GM20000 (cell line): ENCODE data around the gene PKD2L2.
A peak's percentile ranks its signal among the peaks of the same experiment; 100 is the strongest.

ENCODE experiments used
- DNase-seq: peaks from one replicate; pipeline ENCODE4 v3.0.0; 2012; ENCODE audit warnings: low spot score
- TF ChIP-seq, protein P1 (sequence below): IDR thresholded peaks from 2 replicates; pipeline ENCODE4 v1.5.1; 2012; ENCODE audit warnings: mild to moderate bottlenecking, control low read depth; ENCODE audit errors: extremely low read depth, missing control alignments

The PKD2L2 gene

DNA sequence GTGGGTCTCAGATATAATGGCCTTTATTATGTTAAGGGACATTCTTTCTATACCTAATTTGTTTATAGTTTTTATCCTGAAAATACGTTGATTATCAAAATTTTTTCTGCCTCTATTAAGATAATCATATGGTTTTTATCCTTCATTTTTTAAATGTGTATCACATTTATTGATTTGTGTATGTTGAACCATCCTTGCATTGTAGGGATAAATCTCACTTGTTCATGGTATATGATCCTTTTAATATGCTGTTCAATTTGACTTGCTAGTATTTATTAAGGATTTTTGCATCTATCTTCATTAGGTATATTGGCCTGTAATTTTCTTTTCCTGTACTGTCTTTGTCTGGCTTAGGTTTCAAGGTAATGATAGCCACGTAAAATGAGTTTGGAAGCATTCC is 25.5 kb downstream of the PKD2L2 start:
- DNase-seq: no peak

DNA sequence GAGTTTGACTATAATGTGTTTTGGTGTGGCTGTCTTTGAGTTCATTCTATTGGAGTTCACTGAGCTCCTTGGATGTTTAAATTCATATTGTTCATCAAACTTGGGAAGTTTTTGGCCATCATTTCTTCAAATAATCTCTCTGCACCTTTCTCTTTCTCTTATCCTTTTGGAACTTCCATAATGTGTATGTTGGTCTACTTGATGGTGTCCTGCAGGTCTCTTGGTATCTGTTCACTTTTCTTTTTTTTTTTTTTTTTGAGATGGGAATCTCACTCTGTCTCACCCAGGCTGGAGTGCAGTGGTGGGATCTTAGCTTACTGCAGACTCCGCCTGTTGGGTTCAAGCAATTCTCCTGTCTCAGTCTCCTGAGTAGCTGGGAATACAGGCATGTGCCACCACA is 27.7 kb downstream of the PKD2L2 start:
- DNase-seq: no peak
- TF ChIP-seq, protein P1, sequence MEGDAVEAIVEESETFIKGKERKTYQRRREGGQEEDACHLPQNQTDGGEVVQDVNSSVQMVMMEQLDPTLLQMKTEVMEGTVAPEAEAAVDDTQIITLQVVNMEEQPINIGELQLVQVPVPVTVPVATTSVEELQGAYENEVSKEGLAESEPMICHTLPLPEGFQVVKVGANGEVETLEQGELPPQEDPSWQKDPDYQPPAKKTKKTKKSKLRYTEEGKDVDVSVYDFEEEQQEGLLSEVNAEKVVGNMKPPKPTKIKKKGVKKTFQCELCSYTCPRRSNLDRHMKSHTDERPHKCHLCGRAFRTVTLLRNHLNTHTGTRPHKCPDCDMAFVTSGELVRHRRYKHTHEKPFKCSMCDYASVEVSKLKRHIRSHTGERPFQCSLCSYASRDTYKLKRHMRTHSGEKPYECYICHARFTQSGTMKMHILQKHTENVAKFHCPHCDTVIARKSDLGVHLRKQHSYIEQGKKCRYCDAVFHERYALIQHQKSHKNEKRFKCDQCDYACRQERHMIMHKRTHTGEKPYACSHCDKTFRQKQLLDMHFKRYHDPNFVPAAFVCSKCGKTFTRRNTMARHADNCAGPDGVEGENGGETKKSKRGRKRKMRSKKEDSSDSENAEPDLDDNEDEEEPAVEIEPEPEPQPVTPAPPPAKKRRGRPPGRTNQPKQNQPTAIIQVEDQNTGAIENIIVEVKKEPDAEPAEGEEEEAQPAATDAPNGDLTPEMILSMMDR: no peak

More for the DNA sequence above, 25.5 kb downstream of the PKD2L2 start:
- TF ChIP-seq, protein P1: no peak

DNA sequence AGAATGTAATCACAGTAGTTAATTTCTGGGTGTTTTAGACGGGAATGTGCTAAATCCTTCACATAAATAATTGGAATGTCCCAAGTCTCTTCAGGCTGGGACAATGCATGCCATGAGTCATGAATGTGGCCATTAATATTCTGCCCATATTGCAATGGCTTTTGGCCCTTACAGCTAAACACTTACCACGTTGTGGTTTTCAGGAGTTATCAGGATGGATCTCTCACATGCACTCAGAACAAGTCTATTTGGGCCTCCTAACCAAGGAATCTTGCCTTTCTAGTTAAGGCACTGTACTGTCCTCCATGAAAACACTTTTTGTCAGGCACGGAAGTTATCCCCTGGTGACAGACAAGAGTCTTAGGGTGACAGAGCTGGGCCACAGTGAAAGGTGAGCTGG is 32.7 kb downstream of the PKD2L2 start:
- DNase-seq: no peak
- TF ChIP-seq, protein P1: no peak

DNA sequence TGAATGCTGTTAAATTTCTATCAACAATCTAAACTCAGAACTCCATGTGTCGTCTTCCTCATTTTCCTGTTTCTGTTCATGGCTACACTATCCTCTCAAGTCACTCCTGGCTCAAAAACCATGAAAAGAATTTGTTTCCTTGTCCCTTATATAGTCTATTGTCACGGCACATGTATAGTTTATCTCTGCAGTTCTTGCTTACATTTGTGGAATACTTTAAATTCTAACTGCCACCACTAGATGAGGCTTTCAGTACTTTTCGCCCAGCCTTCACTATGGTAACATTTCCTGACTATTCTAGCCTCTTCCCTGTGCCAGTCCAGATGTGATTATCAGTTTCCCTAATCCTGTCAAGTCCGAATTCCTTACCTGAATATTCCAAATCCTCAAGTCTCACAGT is 34.6 kb downstream of the PKD2L2 start:
- no peak for DNase-seq
- TF ChIP-seq, protein P1: no peak

DNA sequence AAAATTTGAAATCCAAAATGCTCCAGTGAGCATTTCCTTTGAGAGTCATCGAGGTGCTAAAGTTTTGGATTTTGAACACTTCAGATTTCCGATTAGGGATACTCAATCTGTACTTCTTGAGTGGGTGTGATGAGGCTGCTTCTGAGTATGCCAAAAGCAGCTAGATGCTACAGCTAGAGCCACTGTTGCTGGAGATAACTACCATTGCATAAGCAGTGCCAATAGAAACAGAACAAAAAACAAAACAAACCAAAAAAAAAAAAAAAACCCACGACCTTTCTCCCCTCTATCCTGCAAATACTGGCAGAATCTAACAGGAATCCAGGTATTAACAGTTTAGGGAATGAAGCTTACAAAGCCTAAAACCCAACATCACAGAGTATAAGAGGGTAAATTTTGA is 43.5 kb downstream of the PKD2L2 start:
- TF ChIP-seq, protein P1: no peak
- DNase-seq: no peak

DNA sequence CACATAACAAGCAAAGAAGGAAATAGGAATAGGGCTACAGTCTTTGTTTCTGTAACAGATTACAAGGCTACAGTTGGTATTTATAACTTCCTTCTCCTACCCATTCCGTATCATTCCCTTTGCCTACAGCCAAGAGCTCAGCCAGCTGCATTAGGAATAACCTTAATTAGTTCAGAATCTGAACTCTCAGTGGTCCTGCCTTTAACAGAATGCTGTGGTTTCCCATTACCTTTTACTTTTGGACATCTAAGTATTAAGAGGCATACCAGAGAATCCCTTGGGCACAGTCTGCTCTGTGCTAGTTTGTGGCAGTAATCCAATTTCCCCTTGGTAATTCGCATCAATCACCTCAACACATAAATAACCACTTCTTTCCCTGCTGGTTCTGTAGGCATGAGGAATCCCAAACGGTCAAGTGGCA is 44.2 kb downstream of the PKD2L2 start:
- DNase-seq: no peak
- TF ChIP-seq, protein P1: no peak

DNA sequence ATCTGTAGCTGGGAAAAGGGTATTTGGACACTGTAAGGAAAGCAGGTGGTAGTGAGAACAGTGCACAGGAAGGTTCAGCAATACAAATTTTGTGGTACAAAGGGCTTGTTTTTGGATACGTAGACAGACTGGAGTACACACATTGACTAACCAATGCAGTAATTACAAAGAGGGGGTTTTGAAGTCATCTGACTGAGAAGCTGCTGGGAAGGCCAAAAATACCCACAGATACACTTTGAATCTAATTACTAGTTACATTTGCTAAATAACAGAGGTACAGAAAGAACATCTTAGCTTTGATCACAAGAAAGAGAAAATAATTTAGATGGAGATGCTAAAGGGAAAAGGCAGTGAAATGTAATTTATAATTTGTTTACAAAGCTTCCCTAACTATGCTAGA is 45.9 kb downstream of the PKD2L2 start:
- peak; percentile 16 for DNase-seq
- TF ChIP-seq, protein P1: no peak

DNA sequence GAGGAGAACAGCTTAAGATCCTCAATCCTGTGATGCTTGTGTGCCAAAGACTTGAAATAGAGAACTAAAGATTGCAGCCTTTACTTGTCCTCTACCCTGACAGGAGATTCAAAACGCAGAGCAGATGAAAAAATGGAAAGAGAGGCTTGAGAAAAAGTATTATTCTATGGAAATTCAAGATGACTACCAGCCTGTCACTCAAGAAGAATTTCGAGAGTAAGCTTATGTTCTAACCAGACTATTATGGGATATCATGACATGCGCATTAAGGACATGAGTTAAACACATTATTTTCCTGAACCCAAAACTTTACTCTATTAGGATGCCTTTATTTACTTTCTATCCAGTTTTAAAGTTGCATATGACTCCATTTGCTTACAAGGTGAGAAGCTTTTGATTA is 46.4 kb downstream of the PKD2L2 start:
- no peak for DNase-seq
- TF ChIP-seq, protein P1: no peak
